HG03097 (cell line): ENCODE measurements around the gene HIP1R.

Experiments
- ATAC-seq: cut with Tn5 transposase; IDR thresholded peaks from one replicate; pipeline ENCODE4 v1.9.1; 2021; ENCODE audit not compliant: unreplicated experiment, low FRiP score

The HIP1R gene

DNA sequence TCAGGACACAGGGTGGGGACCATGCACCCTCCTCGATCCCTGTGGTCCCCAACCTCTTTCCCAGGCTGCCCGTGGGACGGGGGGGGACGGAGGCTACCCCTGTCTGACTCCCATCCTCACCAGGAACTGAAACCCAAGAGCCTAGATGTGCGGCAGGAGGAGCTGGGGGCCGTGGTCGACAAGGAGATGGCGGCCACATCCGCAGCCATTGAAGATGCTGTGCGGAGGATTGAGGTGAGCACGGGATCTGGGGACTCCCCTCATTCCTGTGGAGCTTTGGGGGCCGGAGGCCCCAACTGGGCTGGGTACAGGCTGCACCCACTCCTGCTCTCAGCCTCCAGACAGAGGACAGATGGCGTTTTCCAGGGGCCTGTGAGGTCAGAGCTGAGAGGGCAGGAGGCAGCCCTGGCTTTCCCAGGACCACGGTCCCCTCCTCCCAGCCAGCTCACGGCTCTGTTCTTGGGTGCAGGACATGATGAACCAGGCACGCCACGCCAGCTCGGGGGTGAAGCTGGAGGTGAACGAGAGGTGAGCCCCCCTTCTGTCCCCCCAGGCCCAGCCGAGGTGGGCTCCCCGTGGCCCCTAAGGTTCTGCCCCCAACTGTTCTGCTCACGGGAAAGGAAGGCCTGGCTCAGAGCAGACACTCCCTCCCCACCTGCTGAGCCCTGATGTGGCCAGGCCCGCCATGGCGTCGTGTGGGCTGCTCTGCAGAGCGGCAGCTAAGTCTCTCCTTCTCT, 24.2 kb downstream of the HIP1R start:
- ATAC-seq = no peak

- no peak for ATAC-seq
Measured at GRCh38 chr12:122860040-122860853, 25.0 kb downstream of the HIP1R start.

DNA sequence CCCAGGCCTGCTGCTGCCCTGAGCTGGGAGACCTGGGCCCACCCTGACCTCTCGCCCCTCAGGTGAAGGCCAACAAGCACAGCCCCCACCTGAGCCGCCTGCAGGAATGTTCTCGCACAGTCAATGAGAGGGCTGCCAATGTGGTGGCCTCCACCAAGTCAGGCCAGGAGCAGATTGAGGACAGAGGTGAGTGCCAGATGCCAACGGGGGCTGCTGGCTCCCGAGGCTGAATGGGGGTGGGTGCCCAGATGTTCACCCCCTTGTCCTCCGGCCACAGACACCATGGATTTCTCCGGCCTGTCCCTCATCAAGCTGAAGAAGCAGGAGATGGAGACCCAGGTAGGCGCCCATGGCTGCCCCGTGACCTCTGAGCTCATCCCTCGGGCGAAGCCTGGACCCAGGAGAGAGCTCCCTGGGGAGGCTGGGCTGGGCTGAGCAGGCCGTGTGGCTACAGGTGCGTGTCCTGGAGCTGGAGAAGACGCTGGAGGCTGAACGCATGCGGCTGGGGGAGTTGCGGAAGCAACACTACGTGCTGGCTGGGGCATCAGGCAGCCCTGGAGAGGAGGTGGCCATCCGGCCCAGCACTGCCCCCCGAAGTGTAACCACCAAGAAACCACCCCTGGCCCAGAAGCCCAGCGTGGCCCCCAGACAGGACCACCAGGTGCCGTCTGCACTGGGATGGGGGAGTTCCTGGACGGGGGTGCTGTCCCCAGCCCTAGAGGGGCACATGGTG, 25.8 kb downstream of the HIP1R start:
- ATAC-seq = no peak

- no peak for ATAC-seq
Measured at GRCh38 chr12:122861587-122861970, 26.3 kb downstream of the HIP1R start.

GRCh38 chr12:122862110-122862634, 26.9 kb downstream of the HIP1R start:
- no peak for ATAC-seq

GRCh38 chr12:122862872-122863701, 27.8 kb downstream of the HIP1R start:
- ATAC-seq = no peak

- no peak for ATAC-seq
Measured at GRCh38 chr12:122864894-122865253, 29.6 kb downstream of the HIP1R start.

DNA sequence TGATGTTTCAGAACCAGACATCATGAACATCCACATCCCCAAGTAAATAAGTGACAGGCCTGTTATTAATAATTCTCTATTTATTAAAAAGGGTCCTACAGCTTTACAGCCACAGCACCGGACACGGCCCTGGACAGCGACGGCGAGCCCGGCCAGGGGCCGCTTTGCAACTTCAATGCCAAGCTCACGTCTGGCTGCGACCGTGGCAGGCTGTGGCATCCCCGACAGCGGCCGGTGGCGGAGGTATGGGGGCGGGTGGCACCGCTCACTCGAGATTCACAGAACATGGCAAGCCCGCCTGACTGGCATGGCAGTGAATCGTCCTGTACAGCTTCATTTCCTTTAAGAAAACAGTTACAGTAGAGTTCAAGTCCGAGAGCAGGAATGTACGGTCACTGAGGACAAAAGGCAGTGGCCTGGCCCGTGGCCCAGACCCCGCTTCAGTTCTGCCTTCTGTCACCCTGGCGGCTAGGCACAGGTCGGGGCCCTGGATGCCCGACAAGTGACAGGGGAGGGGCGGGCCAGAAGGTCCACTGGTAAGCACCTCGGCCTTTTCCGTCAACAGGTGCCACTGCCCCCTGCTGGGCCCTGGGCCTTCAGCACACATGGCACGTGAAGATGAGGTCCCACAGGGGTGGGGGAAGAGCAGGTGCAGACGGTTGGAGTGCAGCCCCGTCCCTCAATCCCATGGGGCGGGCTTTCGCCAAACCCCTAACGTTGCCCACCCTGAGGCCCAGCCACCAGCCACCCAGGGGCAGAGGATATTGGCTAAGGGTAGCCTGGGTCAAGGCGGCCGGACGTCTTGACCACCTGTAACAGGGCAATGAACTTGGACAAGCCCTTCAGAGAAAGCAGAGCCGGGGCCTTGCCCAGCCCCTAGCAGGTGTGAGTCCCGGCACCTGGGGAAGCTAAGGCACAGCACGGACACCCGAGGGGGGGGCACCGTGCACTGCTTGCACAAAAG, 30.3 kb downstream of the HIP1R start:
- no peak for ATAC-seq

DNA sequence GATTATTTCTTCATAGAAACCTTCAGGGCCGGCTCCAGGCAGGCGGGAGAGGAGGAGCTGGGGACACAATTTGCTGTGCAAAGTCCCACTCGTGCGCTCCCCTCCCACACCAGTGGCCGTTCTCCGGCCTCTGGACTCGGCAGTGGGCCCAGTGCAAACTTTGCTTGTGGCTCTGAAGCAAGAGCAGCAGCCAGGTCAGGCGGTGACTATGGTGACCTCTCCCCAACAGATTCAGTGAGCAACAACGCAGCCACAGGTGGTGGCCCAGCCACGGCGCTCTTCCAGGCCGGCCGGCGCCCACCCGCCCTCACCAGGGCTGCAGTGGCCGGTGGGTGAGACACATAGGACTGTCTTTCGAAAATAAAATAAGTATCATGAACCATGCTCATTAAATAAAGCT, 31.1 kb downstream of the HIP1R start:
- no peak for ATAC-seq

DNA sequence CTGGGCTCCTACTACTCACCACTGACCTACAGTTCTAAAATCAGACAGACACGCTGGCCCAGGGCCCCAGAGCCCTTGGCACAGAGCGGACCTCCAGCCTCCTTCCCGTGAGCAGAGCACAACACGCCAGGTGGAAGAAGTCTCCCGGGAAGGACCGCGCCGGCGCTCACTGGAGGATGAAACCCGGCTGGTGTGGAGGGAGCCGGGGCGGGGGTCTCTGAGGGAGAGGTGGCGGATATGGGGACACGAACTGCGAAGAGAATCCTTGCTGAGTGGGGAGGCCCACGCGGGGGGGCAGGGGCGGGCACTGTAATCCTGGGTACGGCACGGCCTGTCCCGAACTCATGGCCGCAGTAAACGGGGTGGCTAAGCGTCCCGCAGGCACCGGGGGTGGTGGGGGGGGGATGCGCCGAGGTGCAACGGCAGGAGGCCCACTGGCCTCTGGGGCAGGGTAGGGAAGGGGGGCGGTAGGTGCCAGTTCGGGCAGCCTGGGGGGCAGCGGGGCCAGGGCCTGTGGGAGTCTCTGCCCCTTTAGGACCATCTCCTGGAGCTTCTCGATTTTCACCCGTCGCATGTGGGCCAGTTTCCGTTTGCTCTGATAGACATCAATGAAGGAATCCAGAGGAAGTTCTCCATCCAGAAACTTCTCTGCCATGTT, 31.8 kb downstream of the HIP1R start:
- ATAC-seq = no peak

- ATAC-seq = no peak
Measured at GRCh38 chr12:122867691-122868461, 32.6 kb downstream of the HIP1R start.

DNA sequence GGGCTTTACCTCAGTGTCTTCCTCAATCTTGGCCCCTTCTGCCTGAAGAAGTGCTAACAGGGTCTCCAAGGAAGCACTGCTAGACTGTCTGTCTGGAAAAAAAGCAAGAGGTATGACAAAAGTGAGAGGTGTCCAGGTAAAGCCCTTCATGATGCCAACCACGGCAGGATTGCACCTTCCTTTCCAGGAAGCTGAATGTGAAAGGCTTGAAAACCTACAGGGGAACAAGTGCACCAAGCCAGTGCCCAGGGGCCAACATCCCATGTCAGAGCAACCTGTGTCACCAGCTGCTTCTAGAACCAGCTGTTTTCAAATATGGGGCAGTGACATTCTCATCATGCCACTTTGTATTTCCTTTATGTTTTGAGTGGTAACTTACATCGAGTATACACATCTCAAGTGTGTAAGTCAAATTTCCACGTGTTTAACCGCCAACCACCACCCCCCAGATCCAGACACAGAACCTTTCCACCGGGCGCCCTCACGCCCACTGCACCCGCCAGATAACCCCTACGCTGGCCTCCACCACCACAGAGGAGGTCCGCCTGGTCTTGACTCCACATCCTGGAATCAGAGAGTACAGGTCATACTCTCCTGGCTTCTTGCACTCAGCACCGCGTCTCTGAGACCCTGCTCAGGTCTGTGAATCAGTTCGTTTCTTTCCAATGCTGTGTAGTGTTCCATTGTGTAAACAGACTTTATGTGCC, 33.4 kb downstream of the HIP1R start:
- ATAC-seq = no peak

- ATAC-seq = no peak
Measured at GRCh38 chr12:122869207-122869973, 34.1 kb downstream of the HIP1R start.

DNA sequence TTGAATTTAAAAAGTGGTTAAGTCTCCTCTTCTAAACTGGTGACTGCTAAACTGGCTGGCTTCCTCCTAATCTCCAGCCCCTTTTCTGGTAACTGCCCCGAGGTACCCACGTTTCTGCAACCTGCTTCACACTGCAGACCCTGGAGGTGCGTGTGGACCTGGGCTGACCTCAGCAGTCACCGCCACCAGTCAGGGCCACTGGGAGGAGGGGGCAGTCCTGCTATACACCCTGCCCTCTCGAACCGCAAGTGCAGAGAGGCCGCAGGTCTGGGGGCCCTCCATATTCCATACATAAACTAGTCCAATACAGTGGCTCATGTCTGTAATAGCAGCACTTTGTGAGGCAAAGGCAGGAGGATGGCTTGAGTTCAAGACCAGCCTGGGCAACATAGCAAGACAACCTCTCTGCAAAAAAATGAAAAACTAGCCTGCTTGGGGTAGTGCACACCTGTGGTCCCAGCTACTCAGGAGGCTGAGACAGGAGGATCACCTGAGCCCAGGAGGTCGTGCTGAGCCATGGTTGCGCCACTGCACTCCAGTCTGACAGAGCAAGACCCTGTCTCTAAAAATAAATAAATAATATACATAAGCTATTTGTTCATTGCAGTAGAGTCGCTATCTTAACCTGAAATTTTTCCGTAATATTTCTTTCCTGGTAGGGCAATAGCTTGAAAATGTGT, 35.0 kb downstream of the HIP1R start:
- no peak for ATAC-seq

DNA sequence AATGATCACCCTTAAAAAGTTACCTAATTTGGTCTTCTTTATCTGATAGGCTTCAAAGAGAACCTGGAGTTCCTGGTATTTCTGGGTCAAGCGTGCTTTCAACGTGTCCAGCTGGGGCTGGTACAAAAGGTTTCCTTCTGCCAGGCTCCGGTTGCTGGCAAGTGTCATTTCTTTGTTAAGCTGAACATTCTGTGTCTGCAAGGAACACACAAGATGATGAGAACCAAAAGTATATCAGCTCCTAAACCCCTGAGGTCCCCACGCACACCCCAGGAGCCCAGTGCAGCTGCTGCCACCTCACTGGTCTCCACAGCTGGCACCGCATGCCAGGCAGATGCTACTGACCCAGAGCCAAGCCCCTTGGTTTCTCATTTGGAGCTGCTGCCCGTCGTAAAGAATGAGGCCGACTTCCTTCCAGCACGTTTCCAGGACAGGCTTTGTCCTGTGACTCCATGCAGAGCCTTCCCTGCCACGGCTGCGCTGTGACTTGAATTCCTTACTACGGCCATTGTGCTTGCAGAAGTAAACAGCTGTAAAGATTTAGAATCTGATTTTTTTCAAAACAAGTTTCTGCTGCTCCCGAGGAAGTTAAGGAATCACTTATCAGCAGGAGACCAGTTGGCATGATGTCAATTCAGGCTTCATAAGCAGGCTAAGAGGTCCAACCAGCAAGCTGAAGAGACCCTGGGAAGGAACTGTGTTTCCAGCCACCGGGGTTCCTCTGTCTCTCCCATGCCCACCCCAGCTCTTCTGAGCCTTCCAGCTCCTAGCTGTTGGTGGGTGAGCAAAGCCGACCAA, 35.8 kb downstream of the HIP1R start:
- no peak for ATAC-seq
